ENCODE results near the gene BRINP3.

The BRINP3 gene

GRCh38 chr1:190453550-190453949 lies 24.1 kb downstream of the BRINP3 start:
- in situ Hi-C loops (cut with MboI; ENCODE audit: low sequenced_read_pairs): no loop called here

DNA sequence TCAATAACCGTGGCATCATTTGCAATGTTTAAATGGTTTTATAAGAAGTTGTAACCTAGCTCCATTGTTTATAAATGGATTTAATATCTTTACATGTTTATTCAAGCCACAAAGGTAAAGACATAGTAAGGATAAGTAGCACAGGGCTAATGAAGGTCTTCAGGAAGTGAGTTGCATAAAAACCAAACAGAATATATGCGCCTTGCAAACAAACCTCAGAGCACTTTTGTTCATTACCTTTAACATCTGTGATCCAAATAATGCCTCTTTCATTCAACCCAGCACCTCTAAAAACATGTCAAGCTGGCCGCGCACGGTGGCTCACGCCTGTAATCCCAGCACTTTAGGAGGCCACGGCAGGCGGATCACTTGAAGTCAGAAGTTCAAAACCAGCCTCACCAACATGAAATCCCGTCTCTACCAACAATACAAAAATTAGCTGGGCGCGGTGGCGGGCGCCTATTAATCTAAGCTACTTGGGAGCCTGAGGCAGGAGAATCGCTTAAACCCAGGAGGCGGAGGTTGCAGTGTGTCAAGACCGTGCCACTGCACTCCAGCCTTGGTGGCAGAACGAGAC lies 25.3 kb downstream of the BRINP3 start:
- in situ Hi-C loops (cut with MboI; ENCODE audit: low sequenced_read_pairs): no loop called here

GRCh38 chr1:190444464-190444863 lies 33.2 kb downstream of the BRINP3 start:
- in situ Hi-C loops (cut with MboI; ENCODE audit: low sequenced_read_pairs): no loop called here

DNA sequence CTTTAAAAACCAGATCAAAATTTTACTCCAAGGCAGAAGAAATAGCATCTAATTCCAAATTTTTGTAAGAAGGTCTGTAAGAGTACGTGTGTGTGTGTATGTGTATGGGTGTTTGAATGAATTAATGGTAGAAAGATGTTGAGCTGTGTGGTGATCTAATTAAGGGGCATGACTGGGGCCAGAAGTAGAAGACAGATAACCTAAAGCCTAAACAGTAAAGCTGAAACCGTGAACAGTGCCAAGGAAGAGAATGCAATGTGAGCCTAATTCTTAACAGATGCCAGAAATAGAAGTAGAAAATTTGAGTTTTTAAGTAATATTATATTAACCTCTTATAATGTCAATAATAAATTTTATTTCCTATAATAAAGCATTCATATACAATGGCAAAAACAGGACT lies 38.2 kb downstream of the BRINP3 start:
- in situ Hi-C loops (cut with MboI; ENCODE audit: low sequenced_read_pairs): no loop called here

GRCh38 chr1:190436615-190437014 lies 41.0 kb downstream of the BRINP3 start:
- in situ Hi-C loops (cut with MboI; ENCODE audit: low sequenced_read_pairs): no loop called here

GRCh38 chr1:190429932-190430331 lies 47.7 kb downstream of the BRINP3 start:
- in situ Hi-C loops (cut with MboI; ENCODE audit: low sequenced_read_pairs): no loop called here

- in situ Hi-C loops (cut with MboI; ENCODE audit: low sequenced_read_pairs): no loop called here
Observed at GRCh38 chr1:190429141-190429540, 48.5 kb downstream of the BRINP3 start.

DNA sequence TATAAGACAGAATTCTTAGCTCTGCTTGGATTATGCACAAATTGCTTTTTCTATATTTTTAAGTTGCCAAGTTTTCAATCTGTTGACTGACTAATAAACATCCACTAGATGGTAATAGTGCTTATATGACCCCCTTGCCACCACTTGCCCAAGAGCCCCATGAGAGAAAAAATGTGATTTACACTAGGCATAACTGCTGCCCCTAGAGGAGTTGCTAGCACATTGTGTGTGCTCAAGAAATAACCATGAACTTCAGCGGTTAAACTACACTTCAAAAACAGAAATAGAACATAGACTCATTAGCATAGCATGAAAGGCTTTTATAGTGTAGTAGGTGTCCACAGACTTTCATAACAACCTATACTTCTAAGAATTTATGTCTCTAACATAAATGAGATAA lies 61.4 kb downstream of the BRINP3 start:
- in situ Hi-C loops (cut with MboI; ENCODE audit: low sequenced_read_pairs): no loop called here

GRCh38 chr1:190413142-190413541 lies 64.5 kb downstream of the BRINP3 start:
- in situ Hi-C loops (cut with MboI; ENCODE audit: low sequenced_read_pairs): no loop called here

DNA sequence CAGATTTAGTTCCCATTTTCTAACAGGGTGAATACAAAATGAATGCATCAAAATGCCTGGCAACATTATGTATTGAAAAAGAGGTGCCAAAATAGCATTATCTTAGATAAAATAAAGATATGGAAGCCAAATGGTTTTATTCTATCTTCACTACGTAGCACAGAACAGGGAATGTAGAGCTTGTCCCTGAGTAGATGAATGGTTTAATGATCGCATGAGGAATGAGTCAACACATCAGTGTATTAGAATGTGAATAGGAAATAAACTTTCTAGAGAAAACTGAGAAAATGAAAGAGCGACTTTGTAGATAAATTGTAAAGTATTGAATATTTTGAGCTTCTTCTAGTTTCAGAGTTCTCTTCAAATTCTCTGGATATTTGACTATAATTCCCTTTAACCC lies 74.3 kb downstream of the BRINP3 start:
- in situ Hi-C loops (cut with MboI; ENCODE audit: low sequenced_read_pairs): no loop called here

DNA sequence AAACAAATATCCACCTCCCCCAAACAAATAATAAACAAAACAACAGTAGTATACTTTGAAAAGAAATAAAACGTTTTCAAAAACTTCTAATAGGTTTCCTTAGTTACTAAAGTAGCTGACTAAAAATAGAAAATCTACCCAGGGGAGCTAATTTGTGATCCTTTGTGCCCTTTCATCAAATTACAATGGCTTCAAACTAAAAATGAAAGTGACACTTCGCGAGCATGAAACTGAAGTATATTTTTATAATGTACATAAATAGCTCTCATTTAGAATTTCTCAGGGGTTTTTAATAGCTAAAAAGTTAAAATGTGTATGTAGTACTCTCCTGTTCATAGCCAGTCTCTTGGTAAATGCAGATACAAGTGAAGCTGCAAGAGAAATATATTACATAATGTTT lies 78.4 kb downstream of the BRINP3 start:
- in situ Hi-C loops (cut with MboI; ENCODE audit: low sequenced_read_pairs): no loop called here

DNA sequence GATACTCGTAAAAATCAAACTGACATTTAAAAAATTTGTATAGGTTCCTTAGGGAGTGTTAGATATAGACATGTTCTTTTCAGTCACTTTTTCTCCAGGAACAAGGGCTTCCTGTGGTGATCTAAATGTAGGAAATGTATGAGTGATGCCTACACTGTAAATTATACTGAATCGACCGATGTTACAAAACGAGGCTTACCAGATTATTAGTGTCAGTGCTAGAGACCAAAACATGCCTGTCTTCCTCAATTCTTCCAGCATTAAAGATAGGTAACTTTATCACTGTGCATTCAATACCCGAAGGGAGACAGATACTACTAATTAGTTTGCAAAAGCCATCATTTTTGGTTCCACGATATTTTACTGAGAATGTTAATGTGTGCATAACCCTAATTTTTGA lies 86.1 kb downstream of the BRINP3 start:
- in situ Hi-C loops (cut with MboI; ENCODE audit: low sequenced_read_pairs): no loop called here

DNA sequence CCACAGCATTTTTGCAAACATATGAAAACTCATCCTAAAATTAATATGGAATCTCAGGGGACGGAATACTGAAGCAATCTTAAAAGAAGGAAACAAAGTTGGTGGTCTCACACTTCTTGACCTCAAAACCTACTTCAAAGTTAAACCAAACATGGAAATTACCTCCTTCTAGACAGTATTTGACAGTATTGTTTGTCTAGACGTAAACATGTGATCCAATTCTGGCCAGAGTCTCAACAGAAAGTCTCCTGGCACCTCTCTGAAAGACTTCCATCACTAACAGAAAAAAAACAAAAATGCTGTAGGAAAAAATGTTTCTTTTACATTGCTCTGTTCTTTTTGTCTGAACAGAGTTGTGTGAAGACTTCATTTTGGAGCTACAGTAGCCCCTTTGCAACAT lies 99.7 kb downstream of the BRINP3 start:
- in situ Hi-C loops (cut with MboI; ENCODE audit: low sequenced_read_pairs): no loop called here

GRCh38 chr1:190377294-190377693 lies 100.4 kb downstream of the BRINP3 start:
- in situ Hi-C loops (cut with MboI; ENCODE audit: low sequenced_read_pairs): no loop called here

- in situ Hi-C loops (cut with MboI; ENCODE audit: low sequenced_read_pairs): no loop called here
Observed at GRCh38 chr1:190376044-190376443, 101.6 kb downstream of the BRINP3 start.

DNA sequence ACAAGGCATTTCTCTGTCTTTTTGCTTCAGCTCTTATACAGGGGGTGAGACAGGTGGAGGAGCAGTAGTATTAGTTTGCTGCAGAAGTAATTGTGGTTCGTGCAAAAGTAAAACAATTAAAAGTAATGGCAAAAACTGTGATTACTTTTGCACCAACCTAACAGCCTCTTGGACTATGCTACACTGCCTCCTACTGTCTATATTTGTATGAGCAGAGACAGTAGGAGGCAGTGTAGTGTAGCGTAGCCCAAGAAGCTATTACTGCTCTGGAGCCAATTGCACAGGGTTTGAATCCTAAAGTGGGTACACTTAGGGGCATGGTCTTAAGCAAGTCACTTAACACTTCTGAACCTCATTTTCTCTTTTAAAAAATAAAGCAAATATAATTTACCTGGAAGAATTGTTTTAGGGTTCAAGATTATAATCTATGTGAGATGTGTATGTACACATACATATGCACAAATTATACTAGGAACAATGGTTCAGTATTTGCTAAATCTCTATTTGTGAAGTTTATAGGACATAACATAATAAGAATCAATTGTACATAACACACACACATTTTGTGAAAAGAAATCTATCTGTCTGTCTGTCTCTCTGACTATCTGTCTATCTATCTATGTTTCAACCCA lies 103.8 kb downstream of the BRINP3 start:
- in situ Hi-C loops (cut with MboI; ENCODE audit: low sequenced_read_pairs): no loop called here

DNA sequence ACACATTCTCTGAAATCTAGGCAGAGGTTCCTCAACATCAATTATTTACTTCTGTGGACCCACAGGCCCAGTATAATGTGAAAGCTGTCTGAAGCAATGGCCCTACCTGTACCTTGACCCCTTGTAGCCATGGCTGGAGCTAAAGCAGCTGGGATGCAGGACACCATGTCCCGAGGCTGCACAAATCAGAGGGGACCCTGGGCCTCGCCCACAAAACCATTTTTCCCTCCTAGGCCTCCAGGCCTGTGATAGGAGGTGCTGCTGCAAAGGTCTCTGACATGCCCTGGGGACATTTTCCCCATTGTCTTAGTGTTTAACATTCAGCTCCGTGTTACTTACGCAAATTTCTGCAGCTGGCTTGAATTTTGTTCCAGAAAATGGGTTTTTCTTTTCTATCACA lies 110.5 kb downstream of the BRINP3 start:
- in situ Hi-C loops (cut with MboI; ENCODE audit: low sequenced_read_pairs): no loop called here

DNA sequence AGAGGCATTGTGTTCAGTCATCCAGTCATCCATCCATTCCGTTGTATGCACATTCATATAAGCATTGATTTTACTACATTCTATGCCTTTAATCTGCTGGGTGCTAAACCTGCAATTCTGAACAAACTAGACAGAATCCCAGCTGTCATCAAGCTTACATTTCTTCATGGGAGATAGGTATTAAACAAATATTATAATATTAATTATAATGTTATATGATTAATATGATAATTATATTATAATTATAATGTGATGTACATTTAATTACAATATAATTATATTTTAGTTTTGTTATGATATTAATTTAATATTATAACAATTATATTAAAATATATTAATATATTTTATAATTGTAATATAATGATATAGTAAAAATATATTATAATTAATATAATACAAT lies 112.4 kb downstream of the BRINP3 start:
- in situ Hi-C loops (cut with MboI; ENCODE audit: low sequenced_read_pairs): no loop called here

- in situ Hi-C loops (cut with MboI; ENCODE audit: low sequenced_read_pairs): no loop called here
Observed at GRCh38 chr1:190353538-190354101, 124.0 kb downstream of the BRINP3 start.

- in situ Hi-C loops (cut with MboI; ENCODE audit: low sequenced_read_pairs): no loop called here
Observed at GRCh38 chr1:190344454-190344853, 133.2 kb downstream of the BRINP3 start.

DNA sequence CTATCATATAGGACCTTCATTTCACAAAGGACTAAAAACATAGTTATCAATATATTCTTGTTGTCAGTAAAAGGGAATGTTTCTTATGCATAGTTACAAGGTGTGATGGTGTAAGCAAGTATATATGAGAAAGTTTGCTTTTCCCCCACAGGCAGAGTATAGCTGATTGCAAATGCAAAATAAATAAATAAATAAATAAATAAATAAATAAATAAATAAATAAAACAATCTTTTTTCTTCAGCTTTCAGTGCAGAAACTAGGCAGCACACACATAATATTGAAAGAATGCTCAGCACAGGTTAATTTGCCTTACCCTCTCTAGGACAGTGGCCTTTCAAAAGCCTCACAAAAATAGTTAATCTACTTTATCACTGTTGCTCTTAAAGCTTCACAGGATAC lies 138.8 kb downstream of the BRINP3 start:
- in situ Hi-C loops (cut with MboI; ENCODE audit: low sequenced_read_pairs): no loop called here

DNA sequence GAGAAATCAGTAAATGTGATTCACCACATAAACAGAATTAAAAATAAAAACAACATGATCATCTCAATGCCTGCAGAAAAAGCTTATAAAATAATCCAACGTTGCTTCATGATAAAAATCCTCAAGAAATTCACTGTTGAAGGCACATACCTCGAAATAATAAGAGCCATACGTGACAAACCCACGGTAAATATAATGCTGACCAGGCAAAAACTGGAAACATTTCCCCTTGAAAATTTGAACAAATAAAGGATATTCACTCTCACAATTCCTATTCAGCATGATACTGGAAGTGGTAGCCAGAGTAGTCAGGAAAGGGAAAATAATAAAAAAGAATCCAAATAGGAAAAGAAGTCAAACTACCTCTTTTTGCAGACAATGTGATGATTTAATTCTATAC lies 148.8 kb downstream of the BRINP3 start:
- in situ Hi-C loops (cut with MboI; ENCODE audit: low sequenced_read_pairs): no loop called here

DNA sequence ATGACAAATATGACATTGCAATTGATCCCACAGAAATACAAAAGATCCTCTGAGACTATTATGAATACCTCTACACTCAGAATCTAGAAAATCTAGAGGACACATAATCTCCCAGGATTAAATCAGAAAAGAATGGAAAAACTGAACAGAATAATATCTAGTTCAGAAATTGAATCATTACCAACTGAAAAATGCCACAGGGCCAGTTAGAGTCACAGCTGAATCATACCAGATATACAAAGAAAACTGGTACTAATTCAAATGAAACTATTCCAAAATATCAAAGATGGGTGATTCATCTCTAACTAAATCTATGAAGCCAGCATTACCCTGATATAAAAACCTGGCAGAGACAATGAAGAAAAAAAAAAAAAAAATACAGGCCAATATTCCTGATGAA lies 149.3 kb downstream of the BRINP3 start:
- in situ Hi-C loops (cut with MboI; ENCODE audit: low sequenced_read_pairs): no loop called here

All from HL-60/S4 (cell line).